ENCODE results near the gene SAMD3.

GRCh38 chr6:130262008-130262407, 39.3 kb upstream of the SAMD3 start:
- TF ChIP-seq, protein P1, sequence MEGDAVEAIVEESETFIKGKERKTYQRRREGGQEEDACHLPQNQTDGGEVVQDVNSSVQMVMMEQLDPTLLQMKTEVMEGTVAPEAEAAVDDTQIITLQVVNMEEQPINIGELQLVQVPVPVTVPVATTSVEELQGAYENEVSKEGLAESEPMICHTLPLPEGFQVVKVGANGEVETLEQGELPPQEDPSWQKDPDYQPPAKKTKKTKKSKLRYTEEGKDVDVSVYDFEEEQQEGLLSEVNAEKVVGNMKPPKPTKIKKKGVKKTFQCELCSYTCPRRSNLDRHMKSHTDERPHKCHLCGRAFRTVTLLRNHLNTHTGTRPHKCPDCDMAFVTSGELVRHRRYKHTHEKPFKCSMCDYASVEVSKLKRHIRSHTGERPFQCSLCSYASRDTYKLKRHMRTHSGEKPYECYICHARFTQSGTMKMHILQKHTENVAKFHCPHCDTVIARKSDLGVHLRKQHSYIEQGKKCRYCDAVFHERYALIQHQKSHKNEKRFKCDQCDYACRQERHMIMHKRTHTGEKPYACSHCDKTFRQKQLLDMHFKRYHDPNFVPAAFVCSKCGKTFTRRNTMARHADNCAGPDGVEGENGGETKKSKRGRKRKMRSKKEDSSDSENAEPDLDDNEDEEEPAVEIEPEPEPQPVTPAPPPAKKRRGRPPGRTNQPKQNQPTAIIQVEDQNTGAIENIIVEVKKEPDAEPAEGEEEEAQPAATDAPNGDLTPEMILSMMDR (IDR thresholded peaks at IDR 0.05; ENCODE audit: low read depth, low read length, missing input control) = no peak
- no peak for TF ChIP-seq YY1 (IDR thresholded peaks at IDR 0.05)
- no peak for TF ChIP-seq MAX (IDR thresholded peaks at IDR 0.05)
- TF ChIP-seq GABPA (IDR thresholded peaks at IDR 0.05 in 1 of 2, conservative IDR thresholded peaks at IDR 0.05 in 1 of 2) = no peak
- TF ChIP-seq, protein P2, sequence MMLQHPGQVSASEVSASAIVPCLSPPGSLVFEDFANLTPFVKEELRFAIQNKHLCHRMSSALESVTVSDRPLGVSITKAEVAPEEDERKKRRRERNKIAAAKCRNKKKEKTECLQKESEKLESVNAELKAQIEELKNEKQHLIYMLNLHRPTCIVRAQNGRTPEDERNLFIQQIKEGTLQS (IDR thresholded peaks at IDR 0.05) = no peak
- no peak for TF ChIP-seq RXRA (IDR thresholded peaks at IDR 0.05)
- no peak for TF ChIP-seq TAF1 (conservative IDR thresholded peaks at IDR 0.05)
- no peak for TF ChIP-seq SP1 (IDR thresholded peaks at IDR 0.05)
- TF ChIP-seq, protein P3, sequence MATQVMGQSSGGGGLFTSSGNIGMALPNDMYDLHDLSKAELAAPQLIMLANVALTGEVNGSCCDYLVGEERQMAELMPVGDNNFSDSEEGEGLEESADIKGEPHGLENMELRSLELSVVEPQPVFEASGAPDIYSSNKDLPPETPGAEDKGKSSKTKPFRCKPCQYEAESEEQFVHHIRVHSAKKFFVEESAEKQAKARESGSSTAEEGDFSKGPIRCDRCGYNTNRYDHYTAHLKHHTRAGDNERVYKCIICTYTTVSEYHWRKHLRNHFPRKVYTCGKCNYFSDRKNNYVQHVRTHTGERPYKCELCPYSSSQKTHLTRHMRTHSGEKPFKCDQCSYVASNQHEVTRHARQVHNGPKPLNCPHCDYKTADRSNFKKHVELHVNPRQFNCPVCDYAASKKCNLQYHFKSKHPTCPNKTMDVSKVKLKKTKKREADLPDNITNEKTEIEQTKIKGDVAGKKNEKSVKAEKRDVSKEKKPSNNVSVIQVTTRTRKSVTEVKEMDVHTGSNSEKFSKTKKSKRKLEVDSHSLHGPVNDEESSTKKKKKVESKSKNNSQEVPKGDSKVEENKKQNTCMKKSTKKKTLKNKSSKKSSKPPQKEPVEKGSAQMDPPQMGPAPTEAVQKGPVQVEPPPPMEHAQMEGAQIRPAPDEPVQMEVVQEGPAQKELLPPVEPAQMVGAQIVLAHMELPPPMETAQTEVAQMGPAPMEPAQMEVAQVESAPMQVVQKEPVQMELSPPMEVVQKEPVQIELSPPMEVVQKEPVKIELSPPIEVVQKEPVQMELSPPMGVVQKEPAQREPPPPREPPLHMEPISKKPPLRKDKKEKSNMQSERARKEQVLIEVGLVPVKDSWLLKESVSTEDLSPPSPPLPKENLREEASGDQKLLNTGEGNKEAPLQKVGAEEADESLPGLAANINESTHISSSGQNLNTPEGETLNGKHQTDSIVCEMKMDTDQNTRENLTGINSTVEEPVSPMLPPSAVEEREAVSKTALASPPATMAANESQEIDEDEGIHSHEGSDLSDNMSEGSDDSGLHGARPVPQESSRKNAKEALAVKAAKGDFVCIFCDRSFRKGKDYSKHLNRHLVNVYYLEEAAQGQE (IDR thresholded peaks at IDR 0.05) = no peak
- TF ChIP-seq EGR1 (IDR thresholded peaks at IDR 0.05; ENCODE audit: low read depth in 2 of 2) = no peak
